Measurements from ENCODE around the gene KDM7A. TPM values are rescaled to one million over a fixed set of nuclear protein-coding genes. Genes with fewer than 3 reads are reported as not detected.

Gene KDM7A
- total RNA-seq, 4 donors from 2014 or later = 59.0 to 108 (median 66.9) TPM

- no peak for TF ChIP-seq POLR2A (IDR thresholded peaks at IDR 0.05)
- TF ChIP-seq, protein P1, sequence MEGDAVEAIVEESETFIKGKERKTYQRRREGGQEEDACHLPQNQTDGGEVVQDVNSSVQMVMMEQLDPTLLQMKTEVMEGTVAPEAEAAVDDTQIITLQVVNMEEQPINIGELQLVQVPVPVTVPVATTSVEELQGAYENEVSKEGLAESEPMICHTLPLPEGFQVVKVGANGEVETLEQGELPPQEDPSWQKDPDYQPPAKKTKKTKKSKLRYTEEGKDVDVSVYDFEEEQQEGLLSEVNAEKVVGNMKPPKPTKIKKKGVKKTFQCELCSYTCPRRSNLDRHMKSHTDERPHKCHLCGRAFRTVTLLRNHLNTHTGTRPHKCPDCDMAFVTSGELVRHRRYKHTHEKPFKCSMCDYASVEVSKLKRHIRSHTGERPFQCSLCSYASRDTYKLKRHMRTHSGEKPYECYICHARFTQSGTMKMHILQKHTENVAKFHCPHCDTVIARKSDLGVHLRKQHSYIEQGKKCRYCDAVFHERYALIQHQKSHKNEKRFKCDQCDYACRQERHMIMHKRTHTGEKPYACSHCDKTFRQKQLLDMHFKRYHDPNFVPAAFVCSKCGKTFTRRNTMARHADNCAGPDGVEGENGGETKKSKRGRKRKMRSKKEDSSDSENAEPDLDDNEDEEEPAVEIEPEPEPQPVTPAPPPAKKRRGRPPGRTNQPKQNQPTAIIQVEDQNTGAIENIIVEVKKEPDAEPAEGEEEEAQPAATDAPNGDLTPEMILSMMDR (IDR thresholded peaks at IDR 0.05 in 4 of 5, conservative IDR thresholded peaks at IDR 0.05 in 1 of 5) = no peak
- no peak overlapping the region for H3K4me3 ChIP-seq
- DNase-seq = no peak
- H3K27me3 ChIP-seq = peaks cover 0 to 3% (median 0%) of the 10 kb centered on the region in 3 donors
- no peaks in the 10 kb centered on the region for H3K36me3 ChIP-seq
- H3K4me1 ChIP-seq = peaks cover 0 to 3% of the 10 kb centered on the region in 2 donors
- H3K27ac ChIP-seq = no peak overlapping the region
- in situ Hi-C loops (cut with MboI; ENCODE audit: low sequenced_read_pairs in 4 of 4) (no loop called here), intact Hi-C loops (cut with DNase I; ENCODE audit: low total_unique reads) (no loop called here)
- no peak for ATAC-seq
- H3K9me3 ChIP-seq = no peaks in the 10 kb centered on the region
These were observed 98.4 kb downstream of the KDM7A start for GRCh38 chr7:140078392-140078791.

GRCh38 chr7:140074780-140075179 lies 102.0 kb downstream of the KDM7A start:
- ATAC-seq (no peak), DNase-seq (no peak)
- H3K9me3 ChIP-seq = no peaks in the 10 kb centered on the region
- peaks cover 0 to 3% of the 10 kb centered on the region in 2 donors for H3K4me1 ChIP-seq
- no peak for TF ChIP-seq POLR2A (IDR thresholded peaks at IDR 0.05)
- TF ChIP-seq, protein P1 (IDR thresholded peaks at IDR 0.05 in 4 of 5, conservative IDR thresholded peaks at IDR 0.05 in 1 of 5) = no peak
- peaks cover 0 to 3% (median 0%) of the 10 kb centered on the region in 3 donors for H3K27me3 ChIP-seq
- no peak overlapping the region for H3K4me3 ChIP-seq
- H3K36me3 ChIP-seq = no peaks in the 10 kb centered on the region
- intact Hi-C loops (cut with DNase I; ENCODE audit: low total_unique reads) (no loop called here), in situ Hi-C loops (cut with MboI; ENCODE audit: low sequenced_read_pairs in 4 of 4) (no loop called here)
- H3K27ac ChIP-seq = no peak overlapping the region

GRCh38 chr7:140070546-140070945 lies 106.2 kb downstream of the KDM7A start:
- no peaks in the 10 kb centered on the region for H3K9me3 ChIP-seq
- no peaks in the 10 kb centered on the region for H3K4me1 ChIP-seq
- ATAC-seq = no peak
- intact Hi-C loops (cut with DNase I; ENCODE audit: low total_unique reads) = no loop called here
- DNase-seq = no peak
- no peak overlapping the region for H3K27ac ChIP-seq
- TF ChIP-seq, protein P1 (IDR thresholded peaks at IDR 0.05 in 4 of 5, conservative IDR thresholded peaks at IDR 0.05 in 1 of 5) = no peak
- H3K36me3 ChIP-seq = no peaks in the 10 kb centered on the region
- peaks cover 0 to 3% (median 0%) of the 10 kb centered on the region in 3 donors for H3K27me3 ChIP-seq
- no peak overlapping the region for H3K4me3 ChIP-seq
- in situ Hi-C loops (cut with MboI; ENCODE audit: low sequenced_read_pairs in 4 of 4) = no loop called here

GRCh38 chr7:140069298-140069949 lies 107.4 kb downstream of the KDM7A start:
- DNase-seq = no peak
- Histone ChIP-seq H3K4me1 (no peaks in the 10 kb centered on the region), H3K9me3 (no peaks in the 10 kb centered on the region), H3K36me3 (no peaks in the 10 kb centered on the region), H3K4me3 (no peak overlapping the region), H3K27me3 (no peaks in the 10 kb centered on the region), H3K27ac (no peak overlapping the region)
- no peak for TF ChIP-seq POLR2A (IDR thresholded peaks at IDR 0.05)
- TF ChIP-seq, protein P1 (IDR thresholded peaks at IDR 0.05 in 4 of 5, conservative IDR thresholded peaks at IDR 0.05 in 1 of 5) = no peak
- ATAC-seq = no peak
- in situ Hi-C loops (cut with MboI; ENCODE audit: low sequenced_read_pairs in 4 of 4) (no loop called here), intact Hi-C loops (cut with DNase I; ENCODE audit: low total_unique reads) (loop anchor here (10.0 kb wide), 1 partner anchor 255 kb away; no protein-coding TSS in a partner anchor)

Data from gastrocnemius medialis (tissue), 4 donors.